ENCODE data around the gene IFFO2. TPM values are rescaled to one million over a fixed set of nuclear protein-coding genes. Genes with fewer than 3 reads are reported as not detected.
A peak's percentile ranks its signal among the peaks of the same experiment; 100 is the strongest.

Gene IFFO2
- total and polyA plus RNA-seq, 2 of the 13 experiments (the other 11 are each of a cell fraction or from before 2014, with no cell fraction given): 7.3 to 16.7 TPM

GRCh38 chr1:18899363-18900049 lies 57.0 kb downstream of the IFFO2 start (continued):
- TF ChIP-seq THAP9 (CRISPR knock-in tag; IDR thresholded peaks at IDR 0.05; ENCODE audit: borderline replicate concordance): no peak
- TF ChIP-seq MAFF (IDR thresholded peaks at IDR 0.05; ENCODE audit: low read depth, low read length): no peak
- TF ChIP-seq ZHX1 (CRISPR knock-in tag; IDR thresholded peaks at IDR 0.05; ENCODE audit: low read depth): no peak
- TF ChIP-seq ZNF629 (CRISPR knock-in tag; conservative IDR thresholded peaks at IDR 0.05): peak; percentile 97
- no peak for TF ChIP-seq SRF (IDR thresholded peaks at IDR 0.05; ENCODE audit: low read depth, low read length)
- TF ChIP-seq ONECUT2 (CRISPR knock-in tag; IDR thresholded peaks at IDR 0.05): peak; percentile 81
- no peak for TF ChIP-seq TCF12 (IDR thresholded peaks at IDR 0.05)
- no peak for TF ChIP-seq TCF12 (CRISPR knock-in tag; IDR thresholded peaks at IDR 0.05)
- no peak for TF ChIP-seq ZNF414 (CRISPR knock-in tag; IDR thresholded peaks at IDR 0.05)
- 0 out of 2 replicates have a peak, but pooled peaks have one; percentile 30 for TF ChIP-seq SATB2 (CRISPR knock-in tag; IDR thresholded peaks at IDR 0.05)
- no peak for TF ChIP-seq AFF4 (CRISPR knock-in tag; IDR thresholded peaks at IDR 0.05)
- TF ChIP-seq CBX5 (CRISPR knock-in tag; IDR thresholded peaks at IDR 0.05; ENCODE audit: borderline replicate concordance): no peak
- TF ChIP-seq, protein P1, sequence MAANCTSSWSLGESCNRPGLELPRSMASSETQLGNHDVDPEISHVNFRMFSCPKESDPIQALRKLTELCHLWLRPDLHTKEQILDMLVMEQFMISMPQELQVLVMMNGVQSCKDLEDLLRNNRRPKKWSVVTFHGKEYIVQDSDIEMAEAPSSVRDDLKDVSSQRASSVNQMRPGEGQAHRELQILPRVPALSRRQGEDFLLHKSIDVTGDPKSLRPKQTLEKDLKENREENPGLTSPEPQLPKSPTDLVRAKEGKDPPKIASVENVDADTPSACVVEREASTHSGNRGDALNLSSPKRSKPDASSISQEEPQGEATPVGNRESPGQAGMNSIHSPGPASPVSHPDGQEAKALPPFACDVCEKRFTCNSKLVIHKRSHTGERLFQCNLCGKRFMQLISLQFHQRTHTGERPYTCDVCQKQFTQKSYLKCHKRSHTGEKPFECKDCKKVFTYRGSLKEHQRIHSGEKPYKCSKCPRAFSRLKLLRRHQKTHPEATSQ (CRISPR knock-in tag; IDR thresholded peaks at IDR 0.05; ENCODE audit: borderline replicate concordance): no peak
- peak; percentile 77 for TF ChIP-seq ZMYM3 (CRISPR knock-in tag; IDR thresholded peaks at IDR 0.05)
- no peak for TF ChIP-seq SYNCRIP (IDR thresholded peaks at IDR 0.05; ENCODE audit: insufficient read depth, low read depth, low read length)
